ENCODE measurements around the gene GSC2. TPM values are rescaled to one million over a fixed set of nuclear protein-coding genes. Genes with fewer than 3 reads are reported as not detected.
A peak's percentile ranks its signal among the peaks of the same experiment; 100 is the strongest.

The GSC2 gene
- total RNA-seq, 2 donors from 2014 or later: not detected

DNA sequence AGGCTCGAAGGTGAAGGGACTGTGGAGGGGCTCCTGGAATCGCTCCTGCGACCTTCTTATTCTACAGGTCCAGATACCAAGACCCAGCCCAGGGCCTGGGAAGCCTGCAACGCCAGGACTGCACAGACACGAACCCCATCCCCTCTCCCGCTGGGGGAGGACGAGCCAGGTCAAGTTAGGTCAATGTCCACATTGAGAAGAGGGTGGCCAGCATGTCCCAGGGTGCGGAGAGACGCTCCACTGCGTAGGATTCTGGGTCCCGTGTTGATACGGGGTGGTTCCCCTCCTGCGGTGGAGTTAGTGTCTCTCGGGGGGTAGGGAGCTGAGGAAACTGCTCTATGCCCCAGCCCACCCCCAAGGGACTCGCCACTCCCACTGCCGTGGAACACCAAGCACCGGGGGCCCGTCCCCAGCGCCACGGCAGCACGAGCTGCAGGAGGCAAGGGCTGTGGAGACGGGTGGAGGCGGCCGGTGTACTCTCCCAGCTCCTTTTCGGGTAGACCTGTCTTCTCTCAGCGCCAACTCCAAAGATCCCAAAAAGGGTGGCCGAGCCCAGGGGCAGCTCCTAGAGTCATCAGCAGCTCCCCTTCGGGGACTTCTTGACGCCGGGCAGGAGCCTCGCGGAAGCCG, 1.6 kb downstream of the GSC2 start:
- Histone ChIP-seq H3K27ac (no peak overlapping the region), H3K4me3 (no peak overlapping the region), H3K36me3 (no peaks in the 10 kb centered on the region), H3K27me3 (peaks cover 36% of the 10 kb centered on the region), H3K9me3 (no peaks in the 10 kb centered on the region), H3K9ac (ENCODE audit: low read depth in 2 of 2, low read length in 2 of 2) (no peak overlapping the region), H3K4me1 (peaks cover 3% of the 10 kb centered on the region)
- TF ChIP-seq, protein P1, sequence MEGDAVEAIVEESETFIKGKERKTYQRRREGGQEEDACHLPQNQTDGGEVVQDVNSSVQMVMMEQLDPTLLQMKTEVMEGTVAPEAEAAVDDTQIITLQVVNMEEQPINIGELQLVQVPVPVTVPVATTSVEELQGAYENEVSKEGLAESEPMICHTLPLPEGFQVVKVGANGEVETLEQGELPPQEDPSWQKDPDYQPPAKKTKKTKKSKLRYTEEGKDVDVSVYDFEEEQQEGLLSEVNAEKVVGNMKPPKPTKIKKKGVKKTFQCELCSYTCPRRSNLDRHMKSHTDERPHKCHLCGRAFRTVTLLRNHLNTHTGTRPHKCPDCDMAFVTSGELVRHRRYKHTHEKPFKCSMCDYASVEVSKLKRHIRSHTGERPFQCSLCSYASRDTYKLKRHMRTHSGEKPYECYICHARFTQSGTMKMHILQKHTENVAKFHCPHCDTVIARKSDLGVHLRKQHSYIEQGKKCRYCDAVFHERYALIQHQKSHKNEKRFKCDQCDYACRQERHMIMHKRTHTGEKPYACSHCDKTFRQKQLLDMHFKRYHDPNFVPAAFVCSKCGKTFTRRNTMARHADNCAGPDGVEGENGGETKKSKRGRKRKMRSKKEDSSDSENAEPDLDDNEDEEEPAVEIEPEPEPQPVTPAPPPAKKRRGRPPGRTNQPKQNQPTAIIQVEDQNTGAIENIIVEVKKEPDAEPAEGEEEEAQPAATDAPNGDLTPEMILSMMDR (IDR thresholded peaks at IDR 0.05): no peak
- intact Hi-C loops (cut with DNase I): loop anchor here (5.0 kb wide), 1 partner anchor 484 kb away; no protein-coding TSS in a partner anchor
- DNase-seq: no peak

DNA sequence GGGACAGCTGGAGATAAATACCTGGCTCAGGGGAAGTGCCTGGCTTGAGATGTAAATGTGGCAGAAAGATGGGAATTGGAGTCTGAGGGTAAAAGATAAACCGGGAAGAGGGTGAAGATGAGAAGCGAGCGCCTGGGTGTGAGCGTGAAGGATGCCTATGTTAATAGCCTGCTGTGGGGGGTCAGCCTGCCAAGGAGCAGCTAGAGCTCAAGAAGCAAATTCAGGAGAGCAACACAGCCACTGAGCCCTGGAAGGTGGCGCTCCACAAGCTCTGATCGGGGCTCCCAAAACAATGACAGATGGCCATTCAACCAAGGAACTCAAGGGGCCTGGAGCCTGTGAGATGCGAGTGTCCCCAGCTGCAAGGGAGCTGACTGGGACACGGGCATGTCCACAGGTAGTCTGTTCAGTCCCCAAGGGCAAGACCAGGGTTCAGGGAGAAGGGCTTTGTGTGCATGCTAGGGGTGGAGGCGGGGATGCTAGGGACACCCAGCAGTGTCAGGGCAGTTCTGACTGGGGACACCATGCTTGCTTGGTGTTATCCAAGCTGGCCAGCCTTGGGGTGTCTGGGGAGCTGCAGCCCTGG, 2.8 kb downstream of the GSC2 start:
- Histone ChIP-seq H3K9ac (ENCODE audit: low read depth in 2 of 2, low read length in 2 of 2) (no peak overlapping the region), H3K4me1 (peaks cover 6% of the 10 kb centered on the region), H3K9me3 (no peaks in the 10 kb centered on the region), H3K4me3 (no peak overlapping the region), H3K36me3 (no peaks in the 10 kb centered on the region), H3K27ac (no peak overlapping the region), H3K27me3 (peaks cover 36% of the 10 kb centered on the region)
- DNase-seq: no peak
- TF ChIP-seq, protein P1 (IDR thresholded peaks at IDR 0.05): no peak
- intact Hi-C loops (cut with DNase I): loop anchor here (5.0 kb wide), 1 partner anchor 485 kb away; no protein-coding TSS in a partner anchor

DNA sequence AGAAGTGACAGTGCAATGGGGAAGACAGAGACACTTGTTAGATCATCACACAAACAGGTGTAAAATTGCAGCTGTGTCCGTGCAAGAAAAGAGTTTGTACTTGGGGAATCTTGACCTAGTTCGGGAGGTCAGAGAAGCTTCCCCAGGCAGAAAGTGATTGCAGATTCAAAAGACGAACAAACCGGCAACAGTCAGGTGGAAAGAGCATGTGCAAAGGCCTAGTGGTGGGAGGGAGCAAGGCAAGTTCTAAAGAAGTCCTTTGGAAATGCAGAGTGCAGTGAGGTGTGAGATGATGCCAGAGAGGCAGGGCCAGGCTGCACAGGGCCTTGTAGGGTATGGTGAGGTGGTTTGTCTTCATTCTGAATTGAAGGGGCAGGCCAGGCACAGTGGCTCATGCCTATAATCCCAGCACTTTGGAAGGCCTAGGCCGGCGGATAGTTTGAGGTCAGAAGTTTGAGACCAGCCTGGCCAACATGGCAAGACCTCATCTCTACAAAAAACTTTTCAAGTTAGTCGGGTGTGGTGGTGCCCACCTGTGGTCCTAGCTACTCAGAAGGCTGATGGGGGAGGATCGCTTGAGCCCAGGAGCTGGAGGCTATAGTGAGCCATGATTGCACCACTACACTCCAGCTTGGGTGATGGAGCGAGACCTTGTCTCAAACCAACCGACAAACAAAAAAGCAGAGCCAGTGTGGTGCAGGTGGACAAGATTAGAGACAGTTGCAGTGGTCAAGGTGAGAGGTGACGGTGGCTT, 3.7 kb downstream of the GSC2 start:
- H3K27me3 ChIP-seq: peaks cover 28% of the 10 kb centered on the region
- peaks cover 6% of the 10 kb centered on the region for H3K4me1 ChIP-seq
- no peak overlapping the region for H3K27ac ChIP-seq
- no peak overlapping the region for H3K9ac ChIP-seq (ENCODE audit: low read depth in 2 of 2, low read length in 2 of 2)
- no peak for DNase-seq
- intact Hi-C loops (cut with DNase I): loop anchor here (5.0 kb wide), 1 partner anchor 486 kb away; no protein-coding TSS in a partner anchor
- H3K9me3 ChIP-seq: no peaks in the 10 kb centered on the region
- H3K4me3 ChIP-seq: no peak overlapping the region
- TF ChIP-seq, protein P1 (IDR thresholded peaks at IDR 0.05): no peak
- no peaks in the 10 kb centered on the region for H3K36me3 ChIP-seq

DNA sequence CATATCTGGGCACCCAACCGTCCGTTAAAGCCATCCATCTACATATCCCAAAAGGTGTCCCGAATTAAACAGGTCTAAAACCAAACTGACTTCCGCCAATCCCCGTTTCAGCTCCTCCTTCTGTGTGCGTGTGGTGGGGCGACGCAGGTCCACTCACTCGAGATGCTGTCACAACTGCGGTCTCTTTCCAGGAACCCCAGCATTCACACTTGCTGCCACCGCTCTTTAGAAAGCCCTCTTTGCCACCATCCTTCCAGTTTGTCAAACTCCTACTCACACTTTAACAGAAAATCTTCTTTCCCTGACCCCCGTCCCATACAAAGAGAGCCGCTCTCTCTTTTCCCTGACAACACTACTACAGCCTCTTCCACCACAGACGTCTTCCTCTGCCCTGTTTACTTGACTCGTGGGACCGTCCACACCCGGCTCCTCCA, 6.1 kb downstream of the GSC2 start:
- Histone ChIP-seq H3K9ac (ENCODE audit: low read depth in 2 of 2, low read length in 2 of 2) (peak overlapping the region; percentile 73 to 81), H3K27ac (peak overlapping the region; percentile 59), H3K9me3 (no peaks in the 10 kb centered on the region), H3K4me3 (peak overlapping the region; percentile 71), H3K36me3 (peaks cover 4% of the 10 kb centered on the region), H3K4me1 (peaks cover 6% of the 10 kb centered on the region), H3K27me3 (peaks cover 9% of the 10 kb centered on the region)
- DNase-seq: no peak
- intact Hi-C loops (cut with DNase I): loop anchor here (2.0 kb wide), 1 partner anchor 21 kb away; the partner anchor contains the start of gene DGCR2
- TF ChIP-seq, protein P1 (IDR thresholded peaks at IDR 0.05): no peak

DNA sequence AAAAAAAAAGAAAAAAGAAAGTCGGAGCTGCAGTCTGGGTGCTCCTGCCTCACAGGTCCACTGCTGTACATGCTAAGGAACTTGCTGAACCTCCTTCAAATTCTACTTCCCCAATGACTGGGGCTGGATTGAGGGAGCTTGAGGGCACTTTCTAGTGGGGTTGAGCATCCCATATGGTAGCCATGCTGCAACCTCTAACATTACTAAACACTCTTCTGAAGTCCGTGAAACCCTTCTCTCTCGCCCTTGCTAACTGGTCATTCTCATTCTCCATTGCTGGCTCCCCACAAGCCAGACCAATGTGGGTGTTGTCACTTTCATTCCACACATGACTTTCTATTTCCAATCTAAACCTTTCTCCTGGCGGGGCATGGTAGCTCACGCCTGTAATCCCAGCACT, 6.9 kb downstream of the GSC2 start:
- Histone ChIP-seq H3K9me3 (no peaks in the 10 kb centered on the region), H3K4me3 (no peak overlapping the region), H3K27me3 (peaks cover under 1% of the 10 kb centered on the region), H3K4me1 (peaks cover 6% of the 10 kb centered on the region), H3K36me3 (peaks cover 12% of the 10 kb centered on the region), H3K9ac (ENCODE audit: low read depth in 2 of 2, low read length in 2 of 2) (no peak overlapping the region), H3K27ac (no peak overlapping the region)
- intact Hi-C loops (cut with DNase I): loop anchor here (2.0 kb wide), 1 partner anchor 20 kb away; the partner anchor contains the start of gene DGCR2
- TF ChIP-seq, protein P1 (IDR thresholded peaks at IDR 0.05): no peak
- no peak for DNase-seq
